ENCODE results near the gene C10orf53.

DNA sequence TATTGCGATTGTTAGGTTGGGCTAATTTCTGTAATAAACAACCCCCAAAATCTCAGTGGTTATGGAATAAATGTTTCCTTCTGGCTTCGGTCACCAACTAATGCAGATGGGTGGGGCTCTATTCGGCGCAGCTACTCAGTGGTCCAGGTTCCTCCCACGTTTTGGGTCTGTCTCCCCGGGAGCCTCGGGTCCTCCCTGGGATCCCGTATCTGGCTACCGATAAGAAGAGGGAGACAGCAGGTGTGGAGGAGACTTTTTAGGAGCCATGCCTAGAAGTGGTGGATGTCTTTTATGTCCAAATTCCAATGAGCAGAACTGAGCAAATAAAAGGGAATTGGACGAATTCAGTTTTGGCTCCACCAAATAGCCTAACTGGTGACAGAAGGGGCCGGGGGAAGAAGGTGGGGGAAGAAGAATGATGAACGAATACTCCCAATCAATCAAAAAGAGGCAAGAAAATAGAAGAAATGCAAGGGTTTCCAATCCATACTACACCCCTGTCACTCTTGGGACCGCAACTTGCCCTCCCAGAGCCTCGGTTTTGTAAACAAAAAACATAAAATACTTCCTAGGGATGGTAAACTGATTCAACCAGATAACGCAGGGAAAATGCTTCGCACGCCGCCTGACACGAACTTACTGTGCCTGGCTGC lies 498 bp upstream of the C10orf53 start:
- TF ChIP-seq MZF1 (tag by site-specific recombination; IDR thresholded peaks at IDR 0.05; ENCODE audit: borderline replicate concordance) (no peak), ZNF660 (tag by site-specific recombination; IDR thresholded peaks at IDR 0.05) (no peak), ZNF544 (tag by site-specific recombination; IDR thresholded peaks at IDR 0.05) (no peak), BCL11B (tag by site-specific recombination; IDR thresholded peaks at IDR 0.05; ENCODE audit: low read depth) (no peak), ZNF600 (tag by site-specific recombination; IDR thresholded peaks at IDR 0.05) (peak; percentile 66; the same call in 1 of the 2 replicates), ZNF580 (tag by site-specific recombination; IDR thresholded peaks at IDR 0.05) (no peak), ZNF2 (tag by site-specific recombination; IDR thresholded peaks at IDR 0.05) (no peak), ZNF707 (tag by site-specific recombination; IDR thresholded peaks at IDR 0.05) (no peak), HOXC10 (CRISPR knock-in tag; IDR thresholded peaks at IDR 0.05) (no peak), ZNF585B (tag by site-specific recombination; IDR thresholded peaks at IDR 0.05) (no peak)
- TF ChIP-seq, protein P1, sequence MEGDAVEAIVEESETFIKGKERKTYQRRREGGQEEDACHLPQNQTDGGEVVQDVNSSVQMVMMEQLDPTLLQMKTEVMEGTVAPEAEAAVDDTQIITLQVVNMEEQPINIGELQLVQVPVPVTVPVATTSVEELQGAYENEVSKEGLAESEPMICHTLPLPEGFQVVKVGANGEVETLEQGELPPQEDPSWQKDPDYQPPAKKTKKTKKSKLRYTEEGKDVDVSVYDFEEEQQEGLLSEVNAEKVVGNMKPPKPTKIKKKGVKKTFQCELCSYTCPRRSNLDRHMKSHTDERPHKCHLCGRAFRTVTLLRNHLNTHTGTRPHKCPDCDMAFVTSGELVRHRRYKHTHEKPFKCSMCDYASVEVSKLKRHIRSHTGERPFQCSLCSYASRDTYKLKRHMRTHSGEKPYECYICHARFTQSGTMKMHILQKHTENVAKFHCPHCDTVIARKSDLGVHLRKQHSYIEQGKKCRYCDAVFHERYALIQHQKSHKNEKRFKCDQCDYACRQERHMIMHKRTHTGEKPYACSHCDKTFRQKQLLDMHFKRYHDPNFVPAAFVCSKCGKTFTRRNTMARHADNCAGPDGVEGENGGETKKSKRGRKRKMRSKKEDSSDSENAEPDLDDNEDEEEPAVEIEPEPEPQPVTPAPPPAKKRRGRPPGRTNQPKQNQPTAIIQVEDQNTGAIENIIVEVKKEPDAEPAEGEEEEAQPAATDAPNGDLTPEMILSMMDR (tag by site-specific recombination; IDR thresholded peaks at IDR 0.05): no peak
- TF ChIP-seq, protein P2, sequence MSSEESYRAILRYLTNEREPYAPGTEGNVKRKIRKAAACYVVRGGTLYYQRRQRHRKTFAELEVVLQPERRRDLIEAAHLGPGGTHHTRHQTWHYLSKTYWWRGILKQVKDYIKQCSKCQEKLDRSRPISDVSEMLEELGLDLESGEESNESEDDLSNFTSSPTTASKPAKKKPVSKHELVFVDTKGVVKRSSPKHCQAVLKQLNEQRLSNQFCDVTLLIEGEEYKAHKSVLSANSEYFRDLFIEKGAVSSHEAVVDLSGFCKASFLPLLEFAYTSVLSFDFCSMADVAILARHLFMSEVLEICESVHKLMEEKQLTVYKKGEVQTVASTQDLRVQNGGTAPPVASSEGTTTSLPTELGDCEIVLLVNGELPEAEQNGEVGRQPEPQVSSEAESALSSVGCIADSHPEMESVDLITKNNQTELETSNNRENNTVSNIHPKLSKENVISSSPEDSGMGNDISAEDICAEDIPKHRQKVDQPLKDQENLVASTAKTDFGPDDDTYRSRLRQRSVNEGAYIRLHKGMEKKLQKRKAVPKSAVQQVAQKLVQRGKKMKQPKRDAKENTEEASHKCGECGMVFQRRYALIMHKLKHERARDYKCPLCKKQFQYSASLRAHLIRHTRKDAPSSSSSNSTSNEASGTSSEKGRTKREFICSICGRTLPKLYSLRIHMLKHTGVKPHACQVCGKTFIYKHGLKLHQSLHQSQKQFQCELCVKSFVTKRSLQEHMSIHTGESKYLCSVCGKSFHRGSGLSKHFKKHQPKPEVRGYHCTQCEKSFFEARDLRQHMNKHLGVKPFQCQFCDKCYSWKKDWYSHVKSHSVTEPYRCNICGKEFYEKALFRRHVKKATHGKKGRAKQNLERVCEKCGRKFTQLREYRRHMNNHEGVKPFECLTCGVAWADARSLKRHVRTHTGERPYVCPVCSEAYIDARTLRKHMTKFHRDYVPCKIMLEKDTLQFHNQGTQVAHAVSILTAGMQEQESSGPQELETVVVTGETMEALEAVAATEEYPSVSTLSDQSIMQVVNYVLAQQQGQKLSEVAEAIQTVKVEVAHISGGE (tag by site-specific recombination; conservative IDR thresholded peaks at IDR 0.05; ENCODE audit: low read depth): no peak
- TF ChIP-seq, protein P3, sequence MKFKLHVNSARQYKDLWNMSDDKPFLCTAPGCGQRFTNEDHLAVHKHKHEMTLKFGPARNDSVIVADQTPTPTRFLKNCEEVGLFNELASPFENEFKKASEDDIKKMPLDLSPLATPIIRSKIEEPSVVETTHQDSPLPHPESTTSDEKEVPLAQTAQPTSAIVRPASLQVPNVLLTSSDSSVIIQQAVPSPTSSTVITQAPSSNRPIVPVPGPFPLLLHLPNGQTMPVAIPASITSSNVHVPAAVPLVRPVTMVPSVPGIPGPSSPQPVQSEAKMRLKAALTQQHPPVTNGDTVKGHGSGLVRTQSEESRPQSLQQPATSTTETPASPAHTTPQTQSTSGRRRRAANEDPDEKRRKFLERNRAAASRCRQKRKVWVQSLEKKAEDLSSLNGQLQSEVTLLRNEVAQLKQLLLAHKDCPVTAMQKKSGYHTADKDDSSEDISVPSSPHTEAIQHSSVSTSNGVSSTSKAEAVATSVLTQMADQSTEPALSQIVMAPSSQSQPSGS (tag by site-specific recombination; IDR thresholded peaks at IDR 0.05; ENCODE audit: low read depth): no peak
